HEK293 (cell line): Measurements from ENCODE around the gene EHD1.

Experiments used
- EGR2 ChIP-seq: fragments of 450-650 bp; formaldehyde crosslinking; IDR thresholded peaks from 2 replicates; pipeline ENCODE4 v1.5.1; 2016; ENCODE audit warnings: low read depth, missing biosample characterization, missing genetic modification characterization
- GLI4 ChIP-seq: fragments of 450-650 bp; formaldehyde crosslinking; IDR thresholded peaks from 2 replicates; pipeline ENCODE4 v1.5.1; 2016; ENCODE audit warnings: missing biosample characterization, missing genetic modification characterization
- GLIS2 ChIP-seq: fragments of 450-650 bp; formaldehyde crosslinking; IDR thresholded peaks from 2 replicates; pipeline ENCODE4 v1.5.1; 2016; ENCODE audit warnings: missing biosample characterization, missing genetic modification characterization
- HOXD13 ChIP-seq: sonication (generic); formaldehyde crosslinking; IDR thresholded peaks from 2 replicates; pipeline ENCODE4 v1.8.0; 2022; ENCODE audit warnings: missing genetic modification reagents, borderline replicate concordance
- IKZF3 ChIP-seq: fragments of 450-650 bp; IDR thresholded peaks from 2 replicates; pipeline ENCODE4 v1.5.0; 2018; ENCODE audit warnings: missing biosample characterization, mild to moderate bottlenecking, missing genetic modification characterization, moderate library complexity
- KLF8 ChIP-seq: fragments of 450-650 bp; formaldehyde crosslinking; IDR thresholded peaks from 2 replicates; pipeline ENCODE4 v1.5.1; 2016; ENCODE audit warnings: missing biosample characterization, missing genetic modification characterization
- MYNN ChIP-seq: fragments of 450-650 bp; formaldehyde crosslinking; IDR thresholded peaks from 2 replicates; pipeline ENCODE4 v1.5.1; 2016; ENCODE audit warnings: missing biosample characterization, missing genetic modification characterization, borderline replicate concordance
- RBAK ChIP-seq: fragments of 450-650 bp; formaldehyde crosslinking; IDR thresholded peaks from 2 replicates; pipeline ENCODE4 v1.5.1; 2016; ENCODE audit warnings: missing biosample characterization, missing genetic modification characterization
- ZBTB10 ChIP-seq: fragments of 450-650 bp; formaldehyde crosslinking; IDR thresholded peaks from 2 replicates; pipeline ENCODE4 v1.5.1; 2016; ENCODE audit warnings: missing biosample characterization, missing genetic modification characterization
- ZFHX2 ChIP-seq: fragments of 450-650 bp; formaldehyde crosslinking; conservative IDR thresholded peaks from 2 replicates; pipeline ENCODE4 v1.5.1; 2016; ENCODE audit warnings: missing biosample characterization, missing genetic modification characterization
- ZFP37 ChIP-seq: fragments of 450-650 bp; formaldehyde crosslinking; IDR thresholded peaks from 2 replicates; pipeline ENCODE4 v1.5.1; 2016; ENCODE audit warnings: missing biosample characterization, missing genetic modification characterization
- ZNF175 ChIP-seq: fragments of 450-650 bp; formaldehyde crosslinking; IDR thresholded peaks from 2 replicates; pipeline ENCODE4 v1.5.1; 2016; ENCODE audit warnings: missing biosample characterization, missing genetic modification characterization
- ZNF184 ChIP-seq: fragments of 450-650 bp; IDR thresholded peaks from 2 replicates; pipeline ENCODE4 v1.5.1; 2018; ENCODE audit warnings: missing biosample characterization, mild to moderate bottlenecking, missing genetic modification characterization
- ZNF19 ChIP-seq: fragments of 450-650 bp; formaldehyde crosslinking; IDR thresholded peaks from 2 replicates; pipeline ENCODE4; 2016; ENCODE audit warnings: missing biosample characterization, missing genetic modification characterization, low read depth
- ZNF23 ChIP-seq: fragments of 450-650 bp; formaldehyde crosslinking; IDR thresholded peaks from 2 replicates; pipeline ENCODE4 v1.5.1; 2016; ENCODE audit warnings: missing biosample characterization, missing genetic modification characterization, borderline replicate concordance
- ZNF302 ChIP-seq: fragments of 450-650 bp; formaldehyde crosslinking; IDR thresholded peaks from 2 replicates; pipeline ENCODE4 v1.5.1; 2016; ENCODE audit warnings: missing biosample characterization, missing genetic modification characterization, low read depth
- ZNF324 ChIP-seq: fragments of 450-650 bp; formaldehyde crosslinking; IDR thresholded peaks from 2 replicates; pipeline ENCODE4 v1.5.1; 2016; ENCODE audit warnings: missing biosample characterization, missing genetic modification characterization
- ZNF398 ChIP-seq: fragments of 450-650 bp; formaldehyde crosslinking; IDR thresholded peaks from 2 replicates; pipeline ENCODE4 v1.5.1; 2017; ENCODE audit warnings: missing biosample characterization, missing genetic modification characterization
- ZNF423 ChIP-seq: fragments of 450-650 bp; formaldehyde crosslinking; IDR thresholded peaks from 2 replicates; pipeline ENCODE4 v1.5.1; 2016; ENCODE audit warnings: missing biosample characterization, missing genetic modification characterization
- ZNF521 ChIP-seq: fragments of 450-650 bp; formaldehyde crosslinking; IDR thresholded peaks from 2 replicates; pipeline ENCODE4 v1.5.1; 2017; ENCODE audit warnings: missing biosample characterization, mild to moderate bottlenecking, missing genetic modification characterization
- ZNF707 ChIP-seq: fragments of 450-650 bp; formaldehyde crosslinking; IDR thresholded peaks from 2 replicates; pipeline ENCODE4 v1.5.1; 2016; ENCODE audit warnings: missing biosample characterization, missing genetic modification characterization
- ZNF776 ChIP-seq: fragments of 450-650 bp; formaldehyde crosslinking; IDR thresholded peaks from 2 replicates; pipeline ENCODE4 v1.5.0; 2017; ENCODE audit warnings: missing biosample characterization, missing genetic modification characterization, borderline replicate concordance
- TF ChIP-seq, protein P1 (sequence below): fragments of 450-650 bp; formaldehyde crosslinking; IDR thresholded peaks from 2 replicates; pipeline ENCODE4 v1.5.1; 2016; ENCODE audit warnings: missing biosample characterization, missing genetic modification characterization
- TF ChIP-seq, protein P2 (sequence below): fragments of 450-650 bp; formaldehyde crosslinking; IDR thresholded peaks from 2 replicates; pipeline ENCODE4 v1.5.1; 2016; ENCODE audit warnings: missing biosample characterization, missing genetic modification characterization, low read depth
- TF ChIP-seq, protein P3 (sequence below): fragments of 450-650 bp; formaldehyde crosslinking; IDR thresholded peaks from 2 replicates; pipeline ENCODE4 v1.5.1; 2016; ENCODE audit warnings: missing biosample characterization, missing genetic modification characterization
- TF ChIP-seq, protein P4 (sequence below): fragments of 450-650 bp; formaldehyde crosslinking; IDR thresholded peaks from 2 replicates; pipeline ENCODE4 v1.5.1; 2017; ENCODE audit warnings: missing biosample characterization, missing genetic modification characterization

The EHD1 gene

DNA sequence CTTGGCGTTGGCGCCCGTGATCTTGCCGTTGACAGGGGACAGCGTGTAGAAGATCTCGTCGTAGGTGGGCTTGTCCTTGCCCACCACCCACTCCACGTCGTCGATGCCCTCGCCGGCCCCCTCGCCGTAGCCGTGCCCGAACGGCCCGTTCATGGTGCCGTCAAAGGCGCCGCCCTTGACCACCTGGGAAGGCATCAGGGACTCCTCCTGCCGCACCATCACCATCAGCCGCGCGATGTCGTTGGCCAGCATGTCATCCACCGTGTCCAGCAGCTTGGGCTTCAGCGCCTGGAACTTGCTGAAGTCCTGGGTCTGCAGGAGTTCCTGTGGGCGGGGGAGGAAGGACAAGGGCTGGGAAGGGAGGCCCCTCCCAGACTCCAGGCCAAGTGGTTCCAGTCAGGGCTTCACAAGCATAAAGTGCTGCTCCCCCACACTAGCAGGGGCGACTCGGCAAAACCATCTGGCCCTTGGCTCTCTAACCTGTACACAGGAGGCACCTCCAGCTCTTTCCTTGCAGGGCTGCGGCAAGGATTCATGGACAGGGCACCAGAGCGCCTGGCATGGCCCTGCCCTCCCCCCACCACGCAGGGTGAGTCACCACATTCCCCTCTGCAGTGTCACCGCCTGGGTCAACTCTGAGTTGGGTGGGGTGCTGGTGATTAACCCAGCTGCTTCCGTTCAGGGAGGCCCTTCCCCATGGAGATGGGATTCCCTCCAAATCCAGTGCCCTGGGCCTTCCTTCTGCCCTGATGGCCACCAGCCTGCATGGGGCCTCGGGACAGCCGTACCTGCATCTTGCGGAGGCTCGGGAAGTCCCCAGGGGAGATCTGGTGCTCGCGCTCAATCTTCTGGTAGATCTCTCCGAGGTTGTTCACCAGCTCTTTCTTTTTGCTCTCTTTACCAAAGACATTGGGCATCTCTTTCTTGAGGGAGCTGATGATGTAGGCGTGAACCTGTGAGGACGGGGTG, 23.6 kb downstream of the EHD1 start (continued):
- TF ChIP-seq ZNF423 (tag by site-specific recombination) (no peak), ZBTB10 (tag by site-specific recombination) (peak; percentile 30; the same call in 1 of the 2 replicates), GLIS2 (tag by site-specific recombination) (peak; percentile 74), ZNF302 (tag by site-specific recombination) (no peak), IKZF3 (no peak), ZNF324 (tag by site-specific recombination) (0 out of 2 replicates have a peak, but pooled peaks have one; percentile 44), ZFP37 (tag by site-specific recombination) (peak; percentile 30; the same call in 1 of the 2 replicates), ZNF23 (tag by site-specific recombination) (no peak), ZNF175 (tag by site-specific recombination) (no peak), RBAK (no peak), ZNF521 (tag by site-specific recombination) (no peak), KLF8 (tag by site-specific recombination) (peak; percentile 49; the same call in 1 of the 2 replicates), MYNN (no peak), EGR2 (tag by site-specific recombination) (no peak), GLI4 (tag by site-specific recombination) (0 out of 2 replicates have a peak, but pooled peaks have one; percentile 23), ZFHX2 (no peak; the same call in 1 of the 2 replicates), ZNF19 (tag by site-specific recombination) (no peak), HOXD13 (CRISPR knock-in tag) (no peak), ZNF398 (tag by site-specific recombination) (peak; percentile 37; the same call in 1 of the 2 replicates), ZNF184 (tag by site-specific recombination) (peak; percentile 39; the same call in 1 of the 2 replicates), ZNF776 (no peak), ZNF707 (tag by site-specific recombination) (no peak)
- TF ChIP-seq, protein P1, sequence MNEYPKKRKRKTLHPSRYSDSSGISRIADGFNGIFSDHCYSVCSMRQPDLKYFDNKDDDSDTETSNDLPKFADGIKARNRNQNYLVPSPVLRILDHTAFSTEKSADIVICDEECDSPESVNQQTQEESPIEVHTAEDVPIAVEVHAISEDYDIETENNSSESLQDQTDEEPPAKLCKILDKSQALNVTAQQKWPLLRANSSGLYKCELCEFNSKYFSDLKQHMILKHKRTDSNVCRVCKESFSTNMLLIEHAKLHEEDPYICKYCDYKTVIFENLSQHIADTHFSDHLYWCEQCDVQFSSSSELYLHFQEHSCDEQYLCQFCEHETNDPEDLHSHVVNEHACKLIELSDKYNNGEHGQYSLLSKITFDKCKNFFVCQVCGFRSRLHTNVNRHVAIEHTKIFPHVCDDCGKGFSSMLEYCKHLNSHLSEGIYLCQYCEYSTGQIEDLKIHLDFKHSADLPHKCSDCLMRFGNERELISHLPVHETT = peak; percentile 61; the same call in 1 of the 2 replicates
- TF ChIP-seq, protein P2, sequence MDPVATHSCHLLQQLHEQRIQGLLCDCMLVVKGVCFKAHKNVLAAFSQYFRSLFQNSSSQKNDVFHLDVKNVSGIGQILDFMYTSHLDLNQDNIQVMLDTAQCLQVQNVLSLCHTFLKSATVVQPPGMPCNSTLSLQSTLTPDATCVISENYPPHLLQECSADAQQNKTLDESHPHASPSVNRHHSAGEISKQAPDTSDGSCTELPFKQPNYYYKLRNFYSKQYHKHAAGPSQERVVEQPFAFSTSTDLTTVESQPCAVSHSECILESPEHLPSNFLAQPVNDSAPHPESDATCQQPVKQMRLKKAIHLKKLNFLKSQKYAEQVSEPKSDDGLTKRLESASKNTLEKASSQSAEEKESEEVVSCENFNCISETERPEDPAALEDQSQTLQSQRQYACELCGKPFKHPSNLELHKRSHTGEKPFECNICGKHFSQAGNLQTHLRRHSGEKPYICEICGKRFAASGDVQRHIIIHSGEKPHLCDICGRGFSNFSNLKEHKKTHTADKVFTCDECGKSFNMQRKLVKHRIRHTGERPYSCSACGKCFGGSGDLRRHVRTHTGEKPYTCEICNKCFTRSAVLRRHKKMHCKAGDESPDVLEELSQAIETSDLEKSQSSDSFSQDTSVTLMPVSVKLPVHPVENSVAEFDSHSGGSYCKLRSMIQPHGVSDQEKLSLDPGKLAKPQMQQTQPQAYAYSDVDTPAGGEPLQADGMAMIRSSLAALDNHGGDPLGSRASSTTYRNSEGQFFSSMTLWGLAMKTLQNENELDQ (tag by site-specific recombination) = no peak
- TF ChIP-seq, protein P3, sequence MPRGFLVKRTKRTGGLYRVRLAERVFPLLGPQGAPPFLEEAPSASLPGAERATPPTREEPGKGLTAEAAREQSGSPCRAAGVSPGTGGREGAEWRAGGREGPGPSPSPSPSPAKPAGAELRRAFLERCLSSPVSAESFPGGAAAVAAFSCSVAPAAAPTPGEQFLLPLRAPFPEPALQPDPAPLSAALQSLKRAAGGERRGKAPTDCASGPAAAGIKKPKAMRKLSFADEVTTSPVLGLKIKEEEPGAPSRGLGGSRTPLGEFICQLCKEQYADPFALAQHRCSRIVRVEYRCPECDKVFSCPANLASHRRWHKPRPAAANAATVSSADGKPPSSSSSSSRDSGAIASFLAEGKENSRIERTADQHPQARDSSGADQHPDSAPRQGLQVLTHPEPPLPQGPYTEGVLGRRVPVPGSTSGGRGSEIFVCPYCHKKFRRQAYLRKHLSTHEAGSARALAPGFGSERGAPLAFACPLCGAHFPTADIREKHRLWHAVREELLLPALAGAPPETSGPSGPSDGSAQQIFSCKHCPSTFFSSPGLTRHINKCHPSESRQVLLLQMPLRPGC = peak; percentile 44; the same call in 1 of the 2 replicates
- TF ChIP-seq, protein P4, sequence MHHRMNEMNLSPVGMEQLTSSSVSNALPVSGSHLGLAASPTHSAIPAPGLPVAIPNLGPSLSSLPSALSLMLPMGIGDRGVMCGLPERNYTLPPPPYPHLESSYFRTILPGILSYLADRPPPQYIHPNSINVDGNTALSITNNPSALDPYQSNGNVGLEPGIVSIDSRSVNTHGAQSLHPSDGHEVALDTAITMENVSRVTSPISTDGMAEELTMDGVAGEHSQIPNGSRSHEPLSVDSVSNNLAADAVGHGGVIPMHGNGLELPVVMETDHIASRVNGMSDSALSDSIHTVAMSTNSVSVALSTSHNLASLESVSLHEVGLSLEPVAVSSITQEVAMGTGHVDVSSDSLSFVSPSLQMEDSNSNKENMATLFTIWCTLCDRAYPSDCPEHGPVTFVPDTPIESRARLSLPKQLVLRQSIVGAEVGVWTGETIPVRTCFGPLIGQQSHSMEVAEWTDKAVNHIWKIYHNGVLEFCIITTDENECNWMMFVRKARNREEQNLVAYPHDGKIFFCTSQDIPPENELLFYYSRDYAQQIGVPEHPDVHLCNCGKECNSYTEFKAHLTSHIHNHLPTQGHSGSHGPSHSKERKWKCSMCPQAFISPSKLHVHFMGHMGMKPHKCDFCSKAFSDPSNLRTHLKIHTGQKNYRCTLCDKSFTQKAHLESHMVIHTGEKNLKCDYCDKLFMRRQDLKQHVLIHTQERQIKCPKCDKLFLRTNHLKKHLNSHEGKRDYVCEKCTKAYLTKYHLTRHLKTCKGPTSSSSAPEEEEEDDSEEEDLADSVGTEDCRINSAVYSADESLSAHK (tag by site-specific recombination) = no peak
